Embryonic facial prominence (tissue), 1 donor: ENCODE measurements around the gene GYPC.

ENCODE experiments used
- DNase-seq: peaks from one replicate; pipeline ENCODE4 v3.0.0-alpha.2; 2016; ENCODE audit errors: extremely low spot score

The GYPC gene

GRCh38 chr2:126649101-126649500 is 6.9 kb upstream of the GYPC start:
- no peak for DNase-seq

GRCh38 chr2:126650994-126651393 is 5.0 kb upstream of the GYPC start:
- no peak for DNase-seq

GRCh38 chr2:126652323-126652891 is 3.6 kb upstream of the GYPC start:
- no peak for DNase-seq

GRCh38 chr2:126653109-126653508 is 2.8 kb upstream of the GYPC start:
- DNase-seq = no peak

GRCh38 chr2:126653761-126654160 is 2.2 kb upstream of the GYPC start:
- no peak for DNase-seq

- no peak for DNase-seq
Observed at GRCh38 chr2:126655051-126655450, 907 bp upstream of the GYPC start.

- DNase-seq = no peak
Observed at GRCh38 chr2:126656431-126657147, 631 bp downstream of the GYPC start.

- DNase-seq = no peak
Observed at GRCh38 chr2:126657148-126657635, 1.2 kb downstream of the GYPC start.

- no peak for DNase-seq
Observed at GRCh38 chr2:126657636-126658318, 1.8 kb downstream of the GYPC start.

- no peak for DNase-seq
Observed at GRCh38 chr2:126658319-126658904, 2.5 kb downstream of the GYPC start.

GRCh38 chr2:126658905-126659561 is 3.1 kb downstream of the GYPC start:
- no peak for DNase-seq

GRCh38 chr2:126659562-126660467 is 3.9 kb downstream of the GYPC start:
- no peak for DNase-seq

GRCh38 chr2:126660971-126661370 is 5.0 kb downstream of the GYPC start:
- no peak for DNase-seq

GRCh38 chr2:126661702-126662500 is 5.9 kb downstream of the GYPC start:
- no peak for DNase-seq

- DNase-seq = no peak
Observed at GRCh38 chr2:126662621-126663020, 6.7 kb downstream of the GYPC start.

- no peak for DNase-seq
Observed at GRCh38 chr2:126663184-126663963, 7.4 kb downstream of the GYPC start.

- DNase-seq = no peak
Observed at GRCh38 chr2:126664234-126664633, 8.3 kb downstream of the GYPC start.

- DNase-seq = no peak
Observed at GRCh38 chr2:126664639-126665038, 8.7 kb downstream of the GYPC start.

GRCh38 chr2:126665483-126665882 is 9.5 kb downstream of the GYPC start:
- DNase-seq = no peak
